Breast epithelium (tissue), 4 donors: ENCODE results near the gene KRT5. TPM values are rescaled to one million over a fixed set of nuclear protein-coding genes. Genes with fewer than 3 reads are reported as not detected.

ENCODE experiments used
- DNase-seq, 2 donors: peaks; one replicate each; pipeline ENCODE4 v3.0.0-alpha.2; 2019; ENCODE audit warnings: low spot score in 2 of 2
- H3K27ac ChIP-seq, 2 donors: fragments of 200-600 bp; sonication (generic) in 1 of 2; one replicate each; pipeline ENCODE4 v1.5.1; 2016 to 2019; ENCODE audit warnings: mild to moderate bottlenecking in 1 of 2
- H3K27me3 ChIP-seq, 2 donors: fragments of 200-600 bp; sonication (generic) in 1 of 2; one replicate each; pipeline versions ENCODE4 v1.5.1 to v1.6.0; 2017 to 2019; ENCODE audit warnings: control low read depth in 1 of 2, mild to moderate bottlenecking in 1 of 2
- H3K36me3 ChIP-seq: fragments of 200-600 bp; one replicate; pipeline ENCODE4 v1.5.1; 2019
- H3K4me1 ChIP-seq, 2 donors: fragments of 200-600 bp; sonication (generic); one replicate each; pipeline ENCODE4 v1.5.1; 2016 to 2019; ENCODE audit warnings: control low read depth in 1 of 2
- H3K4me3 ChIP-seq, 3 donors: fragments of 200-600 bp; sonication (generic); 1 replicate in 2 of 3; 2 replicates in 1 of 3; pipeline ENCODE4 v1.5.1; 2016 to 2019; ENCODE audit warnings: mild to moderate bottlenecking in 3 of 3, moderate library complexity in 2 of 3
- H3K9me3 ChIP-seq, 2 donors: fragments of 200-600 bp; sonication (generic) in 1 of 2; one replicate each; pipeline ENCODE4 v1.5.1; 2016 to 2019; ENCODE audit warnings: control low read depth in 1 of 2
- CTCF ChIP-seq, 3 donors: fragments of 450-650 bp; IDR thresholded peaks; one replicate each; pipeline ENCODE4 v1.5.1; 2016 to 2017; ENCODE audit warnings: antibody characterized with exemption in 3 of 3, mild to moderate bottlenecking in 3 of 3, moderate library complexity in 3 of 3
- POLR2A ChIP-seq: fragments of 450-650 bp; IDR thresholded peaks from one replicate; pipeline ENCODE4 v1.6.1; 2016; ENCODE audit warnings: antibody characterized with exemption, mild to moderate bottlenecking, moderate library complexity
- POLR2AphosphoS5 ChIP-seq, 3 donors: sonication (generic); formaldehyde crosslinking; IDR thresholded peaks; one replicate each; pipeline ENCODE4 v1.6.1; 2017; ENCODE audit warnings: antibody characterized with exemption in 3 of 3
- intact Hi-C: fragments of 100-400 bp; cut with DNase I; formaldehyde crosslinking; loops from one replicate; pipeline ENCODE4 v1.15.1; 2023; ENCODE audit warnings: low total_unique reads
- total RNA-seq, 3 donors: library from RNA; depleted of rRNA; stranded (reverse); fragments of >200 nt; gene quantifications; one replicate each; pipeline ENCODE4 v1.1.0, GENCODE V29; 2016

The KRT5 gene
- total RNA-seq, 3 donors from 2014 or later: 4.3 to 464 (median 413) TPM

DNA sequence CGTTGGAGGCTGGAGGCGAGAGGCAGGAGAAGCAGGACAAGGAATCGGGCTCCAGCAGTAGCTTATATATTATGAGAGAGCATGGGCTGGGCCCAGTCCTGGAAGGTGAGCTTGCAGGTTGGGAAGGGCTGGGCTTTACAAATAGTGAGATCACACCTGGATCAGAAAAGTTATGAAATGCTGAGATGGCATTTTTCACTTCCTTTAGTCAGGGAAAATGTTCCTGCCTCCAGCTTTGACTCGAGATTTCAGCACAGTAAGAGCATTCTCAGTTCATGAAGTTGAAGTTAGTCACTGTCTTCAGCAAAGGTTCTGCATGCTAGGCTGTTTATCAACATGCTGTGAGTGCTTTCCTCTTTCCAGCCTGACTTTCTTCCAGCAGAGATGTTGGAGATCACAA lies 46.4 kb downstream of the KRT5 start, which contains the start of gene KRT6C:
KRT6C (minus strand) TSS at position 38 of the 400 bp plus-strand sequence. CDS start 68 bp downstream, outside the sequence.
- no peaks in the 10 kb centered on the region for H3K4me1 ChIP-seq
- no peak for DNase-seq
- H3K4me3 ChIP-seq: no peak within 1 kb of the TSS
- H3K9me3 ChIP-seq: no peaks in the 10 kb centered on the region
- intact Hi-C loops: no loop called here
- no peak within 1 kb of the TSS for H3K27ac ChIP-seq
- no peaks in the 10 kb centered on the region for H3K27me3 ChIP-seq
- TF ChIP-seq POLR2AphosphoS5 (IDR thresholded peaks at IDR 0.05) (no peak), POLR2A (no peak), CTCF (IDR thresholded peaks at IDR 0.05) (no peak)
- no peaks in the 10 kb centered on the region for H3K36me3 ChIP-seq

- H3K36me3 ChIP-seq: no peaks in the 10 kb centered on the region
Measured at GRCh38 chr12:52469853-52470252, 50.3 kb downstream of the KRT5 start.

DNA sequence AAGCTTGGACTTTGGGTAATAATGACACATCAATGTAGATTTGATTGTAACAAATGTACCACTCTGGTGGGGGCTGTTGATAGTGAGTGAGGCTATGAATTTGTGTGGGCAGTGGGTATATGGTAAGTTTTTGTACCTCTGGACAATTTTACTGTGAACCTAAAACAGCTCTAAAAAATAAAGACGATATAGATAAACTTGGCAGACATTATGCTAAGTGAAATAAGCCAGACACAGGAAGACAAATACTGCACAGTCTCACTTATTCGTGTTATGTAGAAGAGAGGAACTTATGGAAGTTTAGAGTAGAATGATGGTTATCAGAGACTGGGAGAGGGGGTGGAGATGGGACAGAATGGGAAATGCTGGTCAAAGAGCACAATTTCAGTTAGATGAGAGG lies 55.3 kb downstream of the KRT5 start:
- no peak overlapping the region for H3K27ac ChIP-seq
- intact Hi-C loops: no loop called here
- H3K36me3 ChIP-seq: no peaks in the 10 kb centered on the region
- no peaks in the 10 kb centered on the region for H3K4me1 ChIP-seq
- no peaks in the 10 kb centered on the region for H3K9me3 ChIP-seq
- no peak for TF ChIP-seq CTCF (IDR thresholded peaks at IDR 0.05)
- TF ChIP-seq POLR2A: no peak
- no peak for TF ChIP-seq POLR2AphosphoS5 (IDR thresholded peaks at IDR 0.05)
- no peaks in the 10 kb centered on the region for H3K27me3 ChIP-seq
- no peak for DNase-seq
- H3K4me3 ChIP-seq: no peak overlapping the region

More at GRCh38 chr12:52469853-52470252, 50.3 kb downstream of the KRT5 start:
- no peak overlapping the region for H3K27ac ChIP-seq
- intact Hi-C loops: no loop called here
- no peaks in the 10 kb centered on the region for H3K4me1 ChIP-seq
- TF ChIP-seq CTCF (IDR thresholded peaks at IDR 0.05) (no peak), POLR2A (no peak), POLR2AphosphoS5 (IDR thresholded peaks at IDR 0.05) (no peak)
- no peak overlapping the region for H3K4me3 ChIP-seq
- DNase-seq: no peak
- no peaks in the 10 kb centered on the region for H3K9me3 ChIP-seq
- no peaks in the 10 kb centered on the region for H3K27me3 ChIP-seq

Other genes with a start within 250 kb of the KRT5 start
- 1 to 10 TPM in 1 of 3 donors, under 1 TPM in 1, not detected in 1; 0.66 to 2.2 TPM for gene KRT86, start 245.7 kb downstream of the KRT5 start, total RNA-seq
- gene KRT81, start 228.9 kb downstream of the KRT5 start, total RNA-seq: 10 to 100 TPM in 1 of 3 donors, 1 to 10 TPM in 1, not detected in 1; 3.6 to 29.9 TPM
- under 1 TPM in 2 of 3 donors, not detected in 1; 0.33 to 0.59 TPM for gene KRT83, start 199.0 kb downstream of the KRT5 start, total RNA-seq
- gene KRT85, start 152.9 kb downstream of the KRT5 start, total RNA-seq: not detected
- not detected for gene KRT84, start 134.7 kb downstream of the KRT5 start, total RNA-seq
- gene KRT82, start 114.1 kb downstream of the KRT5 start, total RNA-seq: not detected
- not detected for gene KRT75, start 86.0 kb downstream of the KRT5 start, total RNA-seq
- gene KRT6B, start 68.2 kb downstream of the KRT5 start, total RNA-seq: 10 to 100 TPM in 2 of 3 donors, not detected in 1; 42.0 to 69.2 TPM
- not detected for gene KRT6C, start 46.6 kb downstream of the KRT5 start, total RNA-seq
- 1 to 10 TPM in 1 of 3 donors, under 1 TPM in 1, not detected in 1; 0.33 to 3.1 TPM for gene KRT6A, start 27.1 kb downstream of the KRT5 start, total RNA-seq
- under 1 TPM in 1 of 3 donors, not detected in 2; 0.16 TPM for gene KRT71, start 32.8 kb upstream of the KRT5 start, total RNA-seq
- not detected for gene KRT74, start 53.4 kb upstream of the KRT5 start, total RNA-seq
- gene KRT72, start 81.1 kb upstream of the KRT5 start, total RNA-seq: not detected
- gene KRT73, start 98.2 kb upstream of the KRT5 start, total RNA-seq: not detected
- gene KRT2, start 131.8 kb upstream of the KRT5 start, total RNA-seq: not detected
- not detected for gene KRT1, start 160.0 kb upstream of the KRT5 start, total RNA-seq
- gene KRT77, start 183.1 kb upstream of the KRT5 start, total RNA-seq: under 1 TPM in 1 of 3 donors, not detected in 2; 0.48 TPM